GM19463 (cell line): Measurements from ENCODE around the gene TGFB1I1.
"Not testable (repeated sequence)": the region's sequence is repeated elsewhere in the genome, so short reads cannot be mapped to it uniquely, and the experiment has no call there.

Experiments used
- ATAC-seq: cut with Tn5 transposase; IDR thresholded peaks from one replicate; pipeline ENCODE4 v1.9.1; 2021; ENCODE audit warnings: mild to moderate bottlenecking, moderate library complexity; ENCODE audit not compliant: unreplicated experiment

Gene TGFB1I1

GRCh38 chr16:31508706-31509195, 36.8 kb downstream of the TGFB1I1 start:
- no peak for ATAC-seq

DNA sequence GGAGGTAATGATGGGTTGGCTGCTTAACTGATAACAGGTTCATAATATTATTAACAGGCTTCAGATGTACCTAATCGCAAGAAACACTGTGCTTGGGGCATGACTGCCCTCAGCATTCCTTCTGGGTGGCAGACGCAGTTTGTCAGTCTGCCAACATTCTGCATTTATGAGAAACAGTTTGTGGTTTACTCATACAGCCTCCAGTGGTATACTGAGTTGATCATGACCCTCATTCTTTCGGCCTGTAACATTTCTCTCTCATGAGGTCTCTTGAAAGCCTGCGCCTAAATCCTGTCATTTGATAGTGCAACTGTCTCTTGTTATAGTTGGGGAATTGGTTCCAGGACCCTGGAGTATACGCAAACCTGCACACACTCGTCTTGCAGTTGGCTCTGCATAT, 41.2 kb downstream of the TGFB1I1 start:
- no peak for ATAC-seq

DNA sequence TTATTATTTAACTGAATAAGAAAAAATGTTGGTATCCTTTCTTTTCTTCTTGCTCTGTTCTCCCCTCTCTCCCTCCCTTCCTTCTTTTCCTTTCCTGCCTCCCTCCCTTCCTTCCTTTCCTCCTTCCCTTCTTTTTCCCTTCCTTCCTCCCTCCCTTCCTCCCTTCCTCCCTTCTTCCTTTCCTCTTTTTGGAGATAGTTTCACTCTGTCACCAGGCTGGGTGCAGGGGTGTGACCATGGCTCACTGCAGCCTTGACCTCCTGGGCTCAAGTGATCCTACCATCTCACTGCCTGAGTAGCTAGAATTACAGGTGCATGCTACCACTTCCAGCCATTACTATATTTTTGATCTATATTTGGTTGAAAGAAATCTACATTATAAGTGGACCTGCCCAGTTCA, 41.9 kb downstream of the TGFB1I1 start:
- ATAC-seq: no peak

DNA sequence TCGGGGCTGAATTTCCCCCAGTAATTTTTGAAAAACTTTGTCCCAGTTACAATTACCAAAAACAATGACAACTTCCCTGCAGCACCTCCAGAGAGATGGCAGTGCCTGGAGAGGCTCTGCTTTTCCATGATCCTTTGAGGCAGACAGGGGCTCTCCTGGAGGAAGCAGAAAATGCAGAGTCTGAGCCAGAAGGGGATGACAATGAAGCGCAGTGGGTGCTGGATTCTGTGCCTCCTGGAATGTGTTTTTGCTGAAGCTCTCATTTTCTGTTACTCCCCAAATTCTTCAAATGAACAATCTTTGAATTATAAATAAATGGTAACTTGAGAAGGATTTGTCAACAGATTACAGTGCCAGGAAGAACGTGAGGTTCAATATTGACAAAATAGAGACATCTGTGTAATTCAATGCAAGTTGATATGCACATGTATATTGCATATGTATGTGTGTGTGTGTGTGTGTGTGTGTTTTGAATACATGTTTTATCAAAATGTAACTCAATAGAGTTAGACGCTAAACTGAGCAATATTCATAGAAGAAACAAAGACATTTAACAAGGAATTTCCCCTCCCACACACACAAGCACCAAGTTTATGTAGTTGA, 45.9 kb downstream of the TGFB1I1 start:
- ATAC-seq: no peak

DNA sequence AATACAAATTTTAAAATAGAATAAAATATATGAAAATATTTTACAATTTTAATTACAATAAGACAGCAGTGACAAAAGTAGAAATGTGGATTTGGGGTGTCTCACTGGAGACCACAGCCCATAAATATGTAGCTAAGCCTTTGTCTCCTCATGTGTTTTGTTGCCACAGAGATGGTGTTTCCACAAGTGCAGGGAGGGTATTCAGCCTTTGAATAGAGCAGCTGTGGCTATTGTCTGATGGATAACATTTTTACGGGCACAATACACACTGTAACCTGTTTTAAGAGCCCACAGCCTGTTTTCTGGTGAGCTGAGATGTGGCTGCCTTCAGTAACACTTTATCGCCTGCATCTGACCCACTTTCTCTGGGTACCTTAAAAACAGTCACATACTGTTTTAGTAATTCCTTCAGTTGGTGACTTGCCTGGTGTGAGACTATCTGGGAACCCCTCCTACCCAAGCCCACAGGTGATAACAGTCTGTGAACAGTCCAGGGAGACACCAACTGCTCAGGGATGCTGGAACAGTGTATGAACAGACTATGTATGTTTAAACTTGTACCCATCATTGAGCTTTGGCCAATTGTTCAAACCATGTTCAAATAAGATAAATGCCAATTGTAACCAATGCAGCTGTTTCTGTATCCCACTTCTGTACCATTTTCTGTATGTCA, 47.9 kb downstream of the TGFB1I1 start:
- ATAC-seq: no peak

GRCh38 chr16:31521368-31521767, 49.4 kb downstream of the TGFB1I1 start:
- no peak for ATAC-seq

DNA sequence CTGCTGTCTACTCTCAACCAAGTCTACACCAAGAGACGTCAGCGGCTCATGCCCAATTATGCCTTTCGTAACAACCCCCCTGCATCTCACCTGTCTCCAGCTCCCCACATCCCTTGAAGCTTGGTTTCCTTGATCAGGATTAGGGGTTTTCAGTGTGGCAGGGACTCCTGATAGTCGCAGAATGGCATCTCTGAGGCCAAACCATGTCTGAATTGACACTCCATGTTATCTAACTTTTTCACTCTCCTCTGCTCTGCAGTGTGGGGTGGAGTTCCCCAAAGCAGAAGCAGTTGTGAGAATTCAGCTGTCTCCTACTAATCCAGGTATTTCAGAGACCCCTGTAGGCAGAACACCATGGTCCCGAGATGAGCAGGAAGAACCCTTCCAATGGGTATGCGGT, 50.1 kb downstream of the TGFB1I1 start:
- no peak for ATAC-seq

GRCh38 chr16:31523768-31524167, 51.8 kb downstream of the TGFB1I1 start:
- ATAC-seq: not testable (repeated sequence)

DNA sequence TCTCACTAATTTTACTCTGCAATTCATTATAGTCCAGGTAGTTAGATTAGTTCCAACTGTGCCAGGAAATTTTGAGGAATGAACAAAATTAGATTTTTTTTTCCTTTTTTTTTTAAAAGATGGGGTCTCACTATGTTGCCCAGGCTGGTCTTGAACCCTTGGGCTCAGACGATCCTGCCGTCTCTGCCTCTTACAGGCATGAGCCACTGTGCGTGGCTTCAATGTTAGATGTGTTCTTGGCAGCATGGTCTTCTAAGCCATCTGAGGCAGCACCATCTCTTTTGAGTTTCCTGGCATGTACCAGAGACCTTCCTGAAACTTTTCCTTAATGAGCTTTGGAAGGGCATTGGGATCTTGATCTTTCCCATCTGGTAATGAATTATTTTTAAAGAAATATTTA, 53.2 kb downstream of the TGFB1I1 start:
- no peak for ATAC-seq
